Keratinocyte (primary cell): Measurements from ENCODE around the gene SKAP1. TPM values are rescaled to one million over a fixed set of nuclear protein-coding genes. Genes with fewer than 3 reads are reported as not detected.
A peak's percentile ranks its signal among the peaks of the same experiment; 100 is the strongest.

ENCODE experiments used
- DNase-seq: peaks from one replicate; pipeline ENCODE4 v3.0.0-alpha.2; 2011; ENCODE audit warnings: low read depth, missing footprints, low spot score
- FAIRE-seq: peaks from 2 replicates; lab custom pipeline; 2011; peaks lifted over from hg19 to GRCh38; lab: Jason Lieb, UNC
- H2AFZ ChIP-seq: 2 replicates; pipeline ENCODE4 v1.6.0; 2012; ENCODE audit warnings: low read length, control low read depth, inconsistent platforms; ENCODE audit not compliant: control insufficient read depth
- H3K27ac ChIP-seq: 2 replicates; pipeline ENCODE4 v1.5.1; 2011; ENCODE audit warnings: low read length; ENCODE audit not compliant: control insufficient read depth, insufficient read depth
- H3K27me3 ChIP-seq: 3 replicates; pipeline ENCODE4 v1.6.0; 2011; ENCODE audit warnings: low read length; ENCODE audit not compliant: control insufficient read depth, insufficient read depth; ENCODE audit errors: extremely low read depth
- H3K36me3 ChIP-seq, 2 experiments: 2 replicates in 1 of 2; 3 replicates in 1 of 2; pipeline ENCODE4 v1.5.1; 2011; ENCODE audit warnings: low read length in 2 of 2, mild to moderate bottlenecking in 1 of 2; ENCODE audit not compliant: control insufficient read depth in 2 of 2, insufficient read depth in 2 of 2; ENCODE audit errors: extremely low read depth in 1 of 2
- H3K4me1 ChIP-seq: 3 replicates; pipeline ENCODE4 v1.5.1; 2011; ENCODE audit warnings: low read length; ENCODE audit not compliant: control insufficient read depth, insufficient read depth; ENCODE audit errors: extremely low read depth
- H3K4me2 ChIP-seq: 3 replicates; pipeline ENCODE4 v1.6.0; 2011; ENCODE audit warnings: low read depth, low read length; ENCODE audit not compliant: control insufficient read depth, insufficient read depth; ENCODE audit errors: extremely low read depth
- H3K4me3 ChIP-seq, 3 experiments: fragments of 200-600 bp in 1 of 3; sonication (generic) in 1 of 3; 2 replicates in 2 of 3; 3 replicates in 1 of 3; pipeline ENCODE4 v1.5.1; 2011 to 2016; ENCODE audit warnings: low read length in 3 of 3, mild to moderate bottlenecking in 3 of 3, control low read depth in 2 of 3, inconsistent platforms in 1 of 3, low read depth in 1 of 3, mixed read lengths in 1 of 3, mixed run types in 1 of 3, moderate library complexity in 1 of 3; ENCODE audit not compliant: control insufficient read depth in 2 of 3, insufficient read depth in 2 of 3; ENCODE audit errors: extremely low read depth in 1 of 3
- H3K79me2 ChIP-seq: 2 replicates; pipeline ENCODE4 v1.6.0; 2012; ENCODE audit warnings: low read length; ENCODE audit not compliant: control insufficient read depth, insufficient read depth
- H3K9ac ChIP-seq: 3 replicates; pipeline ENCODE4 v1.6.0; 2011; ENCODE audit warnings: low read length; ENCODE audit not compliant: control insufficient read depth, insufficient read depth; ENCODE audit errors: extremely low read depth
- H3K9me1 ChIP-seq: 3 replicates; pipeline ENCODE4 v1.6.0; 2011; ENCODE audit warnings: low read length; ENCODE audit not compliant: control insufficient read depth, insufficient read depth; ENCODE audit errors: extremely low read depth
- H3K9me3 ChIP-seq: 2 replicates; pipeline ENCODE4 v1.5.1; 2012; ENCODE audit warnings: low read depth, low read length; ENCODE audit not compliant: control insufficient read depth
- H4K20me1 ChIP-seq: 3 replicates; pipeline ENCODE4 v1.6.0; 2011; ENCODE audit warnings: low read length; ENCODE audit not compliant: control insufficient read depth, insufficient read depth; ENCODE audit errors: extremely low read depth
- EZH2 ChIP-seq: IDR thresholded peaks from one replicate; pipeline ENCODE4 v1.6.1; 2012; ENCODE audit warnings: inconsistent platforms, mild to moderate bottlenecking, low read length, moderate library complexity
- dilution Hi-C: fragments of 300-500 bp; cut with MboI; formaldehyde crosslinking; loops from one replicate; pipeline ENCODE4 v1.7.0; 2020; ENCODE audit warnings: low sequenced_read_pairs; ENCODE audit not compliant: extremely low pct_ligation_motif_present
- polyA plus RNA-seq, 5 experiments: library from polyadenylated mRNA; depleted of rRNA in 3 of 5; stranded (reverse) in 3 of 5; stranded (forward) in 1 of 5; unstranded in 1 of 5; fragments of >200 nt; gene quantifications; 1 replicate in 1 of 5; 2 replicates in 3 of 5; 3 replicates in 1 of 5; pipeline versions ENCODE4 v1.2.1 to v1.2.3, GENCODE V29; 2011 to 2012; ENCODE audit warnings: missing spikeins in 2 of 5, low read depth in 1 of 5, low replicate concordance in 1 of 5
- TF ChIP-seq, protein P1 (sequence below), 3 experiments: IDR thresholded peaks in 1 of 3; conservative IDR thresholded peaks in 1 of 3; optimal IDR thresholded peaks in 1 of 3; 2 replicates in 2 of 3; 3 replicates in 1 of 3; pipeline versions ENCODE3 to v1.5.1; 2011; ENCODE audit warnings: low read length in 3 of 3, mild to moderate bottlenecking in 3 of 3, moderate library complexity in 2 of 3, control low read depth in 1 of 3, inconsistent platforms in 1 of 3; ENCODE audit not compliant: insufficient read depth in 2 of 3; ENCODE audit errors: extremely low read depth in 1 of 3

Gene SKAP1
- polyA plus RNA-seq, 1 donor (not counting 4 experiments of a cell fraction or from before 2014, with no cell fraction given) = not detected

DNA sequence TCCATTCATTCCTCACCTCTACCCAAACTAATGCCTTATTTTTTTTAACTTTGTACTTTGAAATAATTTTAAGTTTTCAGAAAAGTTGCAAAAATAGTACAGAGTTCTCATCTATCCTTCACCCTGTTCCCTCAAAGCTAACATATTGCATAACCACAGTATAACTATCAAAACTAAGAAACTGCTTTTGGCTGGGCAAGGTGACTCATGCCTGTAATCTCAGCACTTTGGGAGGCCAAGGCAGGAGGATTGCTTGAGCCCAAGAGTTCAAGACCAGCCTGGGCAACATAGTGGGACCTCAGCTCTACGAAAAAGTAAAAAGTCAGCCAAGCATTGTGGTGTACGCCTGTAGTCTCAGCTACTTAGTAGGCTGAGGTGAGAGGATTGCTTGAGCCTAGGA lies 147.7 kb downstream of the SKAP1 start:
- no peak for FAIRE-seq
- H3K79me2 ChIP-seq = no peaks in the 10 kb centered on the region
- no peaks in the 10 kb centered on the region for H3K9me3 ChIP-seq
- no peak overlapping the region for H3K4me2 ChIP-seq
- H4K20me1 ChIP-seq = no peaks in the 10 kb centered on the region
- H2AFZ ChIP-seq = no peak overlapping the region
- peaks cover 4% of the 10 kb centered on the region for H3K27me3 ChIP-seq
- H3K27ac ChIP-seq = no peak overlapping the region
- H3K9me1 ChIP-seq = no peaks in the 10 kb centered on the region
- H3K36me3 ChIP-seq = no peaks in the 10 kb centered on the region
- H3K4me3 ChIP-seq = no peak overlapping the region
- no peak overlapping the region for H3K9ac ChIP-seq
- dilution Hi-C loops = no loop called here
- no peak for TF ChIP-seq EZH2
- TF ChIP-seq, protein P1, sequence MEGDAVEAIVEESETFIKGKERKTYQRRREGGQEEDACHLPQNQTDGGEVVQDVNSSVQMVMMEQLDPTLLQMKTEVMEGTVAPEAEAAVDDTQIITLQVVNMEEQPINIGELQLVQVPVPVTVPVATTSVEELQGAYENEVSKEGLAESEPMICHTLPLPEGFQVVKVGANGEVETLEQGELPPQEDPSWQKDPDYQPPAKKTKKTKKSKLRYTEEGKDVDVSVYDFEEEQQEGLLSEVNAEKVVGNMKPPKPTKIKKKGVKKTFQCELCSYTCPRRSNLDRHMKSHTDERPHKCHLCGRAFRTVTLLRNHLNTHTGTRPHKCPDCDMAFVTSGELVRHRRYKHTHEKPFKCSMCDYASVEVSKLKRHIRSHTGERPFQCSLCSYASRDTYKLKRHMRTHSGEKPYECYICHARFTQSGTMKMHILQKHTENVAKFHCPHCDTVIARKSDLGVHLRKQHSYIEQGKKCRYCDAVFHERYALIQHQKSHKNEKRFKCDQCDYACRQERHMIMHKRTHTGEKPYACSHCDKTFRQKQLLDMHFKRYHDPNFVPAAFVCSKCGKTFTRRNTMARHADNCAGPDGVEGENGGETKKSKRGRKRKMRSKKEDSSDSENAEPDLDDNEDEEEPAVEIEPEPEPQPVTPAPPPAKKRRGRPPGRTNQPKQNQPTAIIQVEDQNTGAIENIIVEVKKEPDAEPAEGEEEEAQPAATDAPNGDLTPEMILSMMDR (optimal IDR thresholded peaks at IDR 0.05 in 1 of 3, IDR thresholded peaks at IDR 0.05 in 1 of 3, conservative IDR thresholded peaks at IDR 0.05 in 1 of 3; ENCODE audit: extremely low read depth in 1 of 3, insufficient read depth in 2 of 3, low read length in 3 of 3) = no peak
- no peak for DNase-seq
- no peaks in the 10 kb centered on the region for H3K4me1 ChIP-seq

- Histone ChIP-seq H4K20me1 (no peaks in the 10 kb centered on the region), H3K79me2 (no peaks in the 10 kb centered on the region), H3K36me3 (no peaks in the 10 kb centered on the region), H2AFZ (no peak overlapping the region), H3K4me3 (no peak overlapping the region), H3K27ac (no peak overlapping the region), H3K27me3 (peaks cover 13% of the 10 kb centered on the region), H3K9me3 (no peaks in the 10 kb centered on the region), H3K9me1 (no peaks in the 10 kb centered on the region), H3K4me2 (no peak overlapping the region), H3K9ac (no peak overlapping the region), H3K4me1 (no peaks in the 10 kb centered on the region)
- TF ChIP-seq EZH2 = peak; percentile 22
- TF ChIP-seq, protein P1 (optimal IDR thresholded peaks at IDR 0.05 in 1 of 3, IDR thresholded peaks at IDR 0.05 in 1 of 3, conservative IDR thresholded peaks at IDR 0.05 in 1 of 3; ENCODE audit: extremely low read depth in 1 of 3, insufficient read depth in 2 of 3, low read length in 3 of 3) = no peak
- dilution Hi-C loops = no loop called here
- no peak for FAIRE-seq
- no peak for DNase-seq
These were observed 151.1 kb downstream of the SKAP1 start for GRCh38 chr17:48278760-48279491.
